ENCODE data around the gene TMIGD1.
"Not testable (repeated sequence)": the region's sequence is repeated elsewhere in the genome, so short reads cannot be mapped to it uniquely, and the experiment has no call there.

TMIGD1 gene

GRCh38 chr17:30360086-30360808 lies 26.4 kb upstream of the TMIGD1 start:
- DNase-seq (ENCODE audit: insufficient read length, low spot score) (no peak), FAIRE-seq (no peak)

GRCh38 chr17:30358055-30358760 lies 24.4 kb upstream of the TMIGD1 start:
- DNase-seq (ENCODE audit: insufficient read length, low spot score) (no peak), FAIRE-seq (no peak)

GRCh38 chr17:30357476-30357875 lies 23.6 kb upstream of the TMIGD1 start:
- FAIRE-seq = no peak
- no peak for DNase-seq (ENCODE audit: insufficient read length, low spot score)

GRCh38 chr17:30354701-30355100 lies 20.8 kb upstream of the TMIGD1 start:
- FAIRE-seq = no peak
- no peak for DNase-seq (ENCODE audit: insufficient read length, low spot score)

GRCh38 chr17:30352240-30352814 lies 18.5 kb upstream of the TMIGD1 start:
- no peak for FAIRE-seq
- no peak for DNase-seq (ENCODE audit: insufficient read length, low spot score)

GRCh38 chr17:30351735-30352134 lies 17.9 kb upstream of the TMIGD1 start:
- FAIRE-seq (no peak), DNase-seq (ENCODE audit: insufficient read length, low spot score) (no peak)

- not testable (repeated sequence) for DNase-seq (ENCODE audit: insufficient read length, low spot score); FAIRE-seq
Observed at GRCh38 chr17:30351263-30351662, 17.4 kb upstream of the TMIGD1 start.

GRCh38 chr17:30349252-30349651 lies 15.4 kb upstream of the TMIGD1 start:
- DNase-seq (ENCODE audit: insufficient read length, low spot score) = no peak
- no peak for FAIRE-seq

- DNase-seq (ENCODE audit: insufficient read length, low spot score) = no peak
- no peak for FAIRE-seq
Observed at GRCh38 chr17:30347488-30347887, 13.6 kb upstream of the TMIGD1 start.

- DNase-seq (ENCODE audit: insufficient read length, low spot score) = no peak
Observed at GRCh38 chr17:30346221-30346795, 12.5 kb upstream of the TMIGD1 start.

GRCh38 chr17:30345527-30346075 lies 11.7 kb upstream of the TMIGD1 start:
- DNase-seq (ENCODE audit: insufficient read length, low spot score) (no peak), FAIRE-seq (no peak)

More at GRCh38 chr17:30346221-30346795, 12.5 kb upstream of the TMIGD1 start:
- FAIRE-seq = no peak

GRCh38 chr17:30345089-30345433 lies 11.2 kb upstream of the TMIGD1 start:
- DNase-seq (ENCODE audit: insufficient read length, low spot score) (no peak), FAIRE-seq (no peak)

GRCh38 chr17:30344283-30345088 lies 10.6 kb upstream of the TMIGD1 start:
- no peak for FAIRE-seq

GRCh38 chr17:30343796-30344195 lies 9.9 kb upstream of the TMIGD1 start:
- no peak for DNase-seq (ENCODE audit: insufficient read length, low spot score)
- no peak for FAIRE-seq

More at GRCh38 chr17:30344283-30345088, 10.6 kb upstream of the TMIGD1 start:
- no peak for DNase-seq (ENCODE audit: insufficient read length, low spot score)

GRCh38 chr17:30343244-30343643 lies 9.4 kb upstream of the TMIGD1 start:
- not testable (repeated sequence) for FAIRE-seq

GRCh38 chr17:30341703-30342249 lies 7.9 kb upstream of the TMIGD1 start:
- FAIRE-seq = no peak

More at GRCh38 chr17:30343244-30343643, 9.4 kb upstream of the TMIGD1 start:
- not testable (repeated sequence) for DNase-seq (ENCODE audit: insufficient read length, low spot score)

GRCh38 chr17:30340801-30341356 lies 7.0 kb upstream of the TMIGD1 start:
- FAIRE-seq (no peak), DNase-seq (ENCODE audit: insufficient read length, low spot score) (no peak)

More at GRCh38 chr17:30341703-30342249, 7.9 kb upstream of the TMIGD1 start:
- DNase-seq (ENCODE audit: insufficient read length, low spot score) = no peak

- DNase-seq (ENCODE audit: insufficient read length, low spot score) (no peak), FAIRE-seq (no peak)
Observed at GRCh38 chr17:30339086-30339485, 5.2 kb upstream of the TMIGD1 start.

GRCh38 chr17:30337393-30337999 lies 3.6 kb upstream of the TMIGD1 start:
- no peak for FAIRE-seq
- DNase-seq (ENCODE audit: insufficient read length, low spot score) = no peak
